Measurements from ENCODE around the gene ALDOA. TPM values are rescaled to one million over a fixed set of nuclear protein-coding genes. Genes with fewer than 3 reads are reported as not detected.

Gene ALDOA
- total and polyA plus RNA-seq, 10 of the 15 experiments (the other 5 are each of a cell fraction or from before 2014, with no cell fraction given): 218 to 2,339 (median 1,095) TPM

GRCh38 chr16:30083216-30084055 lies 17.9 kb downstream of the ALDOA start:
- FAIRE-seq (no peak), ATAC-seq (no peak; the same call in 2 of the 3 replicates), DNase-seq (ENCODE audit: low read depth, low spot score) (no peak)
- Histone ChIP-seq H3K4me2 (ENCODE audit: control insufficient read depth, insufficient read depth) (no peak overlapping the region), H4K20me1 (ENCODE audit: control insufficient read depth, insufficient read depth) (no peaks in the 10 kb centered on the region), H3K79me2 (ENCODE audit: control insufficient read depth, insufficient read depth, low read length) (peaks cover 6% of the 10 kb centered on the region), H3K27ac (ENCODE audit: control insufficient read depth, insufficient read depth) (no peak overlapping the region), H3K4me1 (ENCODE audit: control insufficient read depth, insufficient read depth, low read length) (no peaks in the 10 kb centered on the region), H3K4me3 (no peak overlapping the region), H3K27me3 (replicated peaks in 1 of 2; ENCODE audit: control insufficient read depth in 2 of 2, insufficient read depth in 2 of 2, low read length in 1 of 2) (no peaks in the 10 kb centered on the region), H3K9ac (ENCODE audit: control insufficient read depth, insufficient read depth, low read length) (no peak overlapping the region), H3K9me3 (replicated peaks; ENCODE audit: control insufficient read depth, insufficient read depth, low read length) (no peaks in the 10 kb centered on the region), H2AFZ (ENCODE audit: control insufficient read depth, low read depth, low read length) (no peak overlapping the region), H3K36me3 (ENCODE audit: control insufficient read depth in 2 of 2, insufficient read depth in 2 of 2, low read length in 1 of 2) (peaks cover 26 to 39% of the 10 kb centered on the region in 2 experiments; a peak in 3 of 4 replicates)
- no TSS peak for BruUV-seq (replicated peaks)
- WGBS (ENCODE audit: insufficient coverage, insufficient replicate concordance, low lambda C conversion rate, missing lambda C conversion rate): 94% methylated on average over 24 of the region's 24 CpGs
- RAD21 ChIA-PET (ENCODE audit: unreplicated experiment): no interaction called here
- TF ChIP-seq RELA (IDR thresholded peaks at IDR 0.05; ENCODE audit: borderline replicate concordance, partially characterized antibody): no peak
- peak; percentile 44 for TF ChIP-seq POLR2A (IDR thresholded peaks at IDR 0.05; ENCODE audit: low read depth, low read length)
- POLR2A ChIA-PET: interaction anchor here (0.6 kb wide), 1 partner anchor 160 kb away, joined by 3 read pairs; no protein-coding TSS in a partner anchor
- SMC1A ChIA-PET (ENCODE audit: uncharacterized antibody, unreplicated experiment): interaction anchor here (2.1 kb wide), 1 partner anchor 8 kb away, joined by 5 read pairs; the partner anchor contains the start of gene TBX6
- in situ Hi-C loops (cut with MboI) (loop anchor here (25.0 kb wide), 1 partner anchor 1804 kb away; no protein-coding TSS in a partner anchor), intact Hi-C loops (cut with micrococcal nuclease; ENCODE audit: unreplicated experiment) (no loop called here)
- CTCF ChIA-PET: interaction anchor here (1.6 kb wide), 1 partner anchor 10 kb away, joined by 3 read pairs; no protein-coding TSS in a partner anchor

DNA sequence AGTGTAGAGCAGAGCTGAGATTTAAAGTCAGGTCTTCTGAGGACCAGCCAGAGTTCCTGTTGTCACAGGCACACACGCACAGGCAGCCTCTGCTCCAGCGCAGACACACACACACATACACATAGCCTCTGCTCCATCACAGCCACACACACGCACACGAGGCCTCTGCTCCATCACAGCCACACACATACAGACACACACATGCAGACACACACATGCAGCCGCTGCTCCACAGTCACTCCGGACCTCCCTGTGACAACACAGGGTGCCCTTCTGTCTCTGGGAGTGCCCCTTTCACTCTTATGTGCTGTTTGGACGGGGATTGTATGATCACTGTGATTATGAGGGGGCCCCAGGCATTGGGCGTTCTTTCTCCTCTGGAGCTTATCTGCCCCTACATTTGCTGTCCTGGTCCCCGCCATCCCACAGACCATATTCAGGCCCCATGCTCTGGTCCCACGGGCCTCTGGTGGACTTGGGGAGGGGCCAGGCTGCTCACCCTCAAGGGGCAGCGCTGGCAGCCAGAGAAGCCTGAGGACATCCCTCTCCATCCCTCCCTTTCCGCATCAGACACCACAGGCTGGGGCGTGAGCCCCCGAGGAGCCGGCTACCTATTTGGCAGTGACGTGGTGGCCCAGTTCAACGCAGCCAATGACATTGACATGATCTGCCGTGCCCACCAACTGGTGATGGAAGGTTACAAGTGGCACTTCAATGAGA lies 18.7 kb downstream of the ALDOA start:
- TF ChIP-seq POLR2AphosphoS5 (IDR thresholded peaks at IDR 0.05; ENCODE audit: low read length) (0 out of 2 replicates have a peak, but pooled peaks have one; percentile 19), POLR2A (IDR thresholded peaks at IDR 0.05; ENCODE audit: low read depth, low read length) (peak; percentile 53), ETV6 (conservative IDR thresholded peaks at IDR 0.05 in 1 of 2, IDR thresholded peaks at IDR 0.05 in 1 of 2; ENCODE audit: borderline replicate concordance in 1 of 2, low read depth in 1 of 2) (no peak)
- Histone ChIP-seq H3K36me3 (ENCODE audit: control insufficient read depth in 2 of 2, insufficient read depth in 2 of 2, low read length in 1 of 2) (peaks cover 26 to 37% of the 10 kb centered on the region in 2 experiments; a peak in 3 of 4 replicates), H3K4me3 (no peak overlapping the region), H3K4me2 (ENCODE audit: control insufficient read depth, insufficient read depth) (no peak overlapping the region), H4K20me1 (ENCODE audit: control insufficient read depth, insufficient read depth) (no peaks in the 10 kb centered on the region), H3K9me3 (replicated peaks; ENCODE audit: control insufficient read depth, insufficient read depth, low read length) (no peaks in the 10 kb centered on the region), H3K9ac (ENCODE audit: control insufficient read depth, insufficient read depth, low read length) (no peak overlapping the region), H3K79me2 (ENCODE audit: control insufficient read depth, insufficient read depth, low read length) (peaks cover 1% of the 10 kb centered on the region), H2AFZ (ENCODE audit: control insufficient read depth, low read depth, low read length) (no peak overlapping the region), H3K27ac (ENCODE audit: control insufficient read depth, insufficient read depth) (no peak overlapping the region), H3K4me1 (ENCODE audit: control insufficient read depth, insufficient read depth, low read length) (no peaks in the 10 kb centered on the region), H3K27me3 (replicated peaks in 1 of 2; ENCODE audit: control insufficient read depth in 2 of 2, insufficient read depth in 2 of 2, low read length in 1 of 2) (no peaks in the 10 kb centered on the region)
- ChIA-PET POLR2A (interaction anchor here (0.6 kb wide), 1 partner anchor 161 kb away, joined by 3 read pairs; no protein-coding TSS in a partner anchor), RAD21 (ENCODE audit: unreplicated experiment) (no interaction called here), SMC1A (ENCODE audit: uncharacterized antibody, unreplicated experiment) (no interaction called here), CTCF (no interaction called here)
- WGBS (ENCODE audit: insufficient coverage, insufficient replicate concordance, low lambda C conversion rate, missing lambda C conversion rate): 86% methylated on average over 18 of the region's 18 CpGs
- in situ Hi-C loops (cut with MboI) (loop anchor here (25.0 kb wide), 1 partner anchor 1803 kb away; no protein-coding TSS in a partner anchor), intact Hi-C loops (cut with micrococcal nuclease; ENCODE audit: unreplicated experiment) (no loop called here)
- ATAC-seq: no peak
- no peak for FAIRE-seq
- BruUV-seq (replicated peaks): no TSS peak
- no peak for DNase-seq (ENCODE audit: low read depth, low spot score)

All from GM12878 (cell line).